K562 (cell line): ENCODE data around the gene NOP58. TPM values are rescaled to one million over a fixed set of nuclear protein-coding genes. Genes with fewer than 3 reads are reported as not detected.

Experiments used
- ATAC-seq: fragments of 200-7000 bp; cut with Tn5 transposase; 3 replicates; pipeline ENCODE4 v1.9.1; 2020; ENCODE audit warnings: moderate library complexity
- BruUV-seq: library from RNA; stranded (reverse); fragments of 400-500 nt; replicated peaks from 2 replicates; lab custom pipeline; 2021; lab: Mats Ljungman, UMichigan
- CTCF ChIA-PET: fragments of 300-600 bp; formaldehyde crosslinking; extraction: SDS; loops from one replicate; lab custom pipeline; 2021; ENCODE audit warnings: low intra/inter-chr PET ratio; lab: Yijun Ruan, JAX
- POLR2A ChIA-PET: fragments of 300-600, 350-650 bp; sonication (Branson Sonifier 250); formaldehyde crosslinking; extraction: SDS; loops from one replicate; lab custom pipeline; 2021; ENCODE audit warnings: antibody characterized with exemption, inconsistent platforms; lab: Yijun Ruan, JAX
- DNase-seq, 4 experiments: peaks; one replicate each; pipeline versions ENCODE4 v3.0.0 to v3.0.0-alpha.2; 2011 to 2018; ENCODE audit warnings: low spot score in 3 of 4, mixed read lengths in 3 of 4; ENCODE audit errors: extremely low read depth in 1 of 4
- FAIRE-seq: peaks from 2 replicates; lab custom pipeline; 2011; peaks lifted over from hg19 to GRCh38; lab: Jason Lieb, UNC
- H2AFZ ChIP-seq: 2 replicates; pipeline ENCODE4 v1.6.0; 2011; ENCODE audit warnings: low read depth, low read length, control low read depth, inconsistent platforms
- H3K27ac ChIP-seq: fragments of 200-600 bp; 3 replicates; pipeline ENCODE4 v1.8.0; 2011; ENCODE audit warnings: low read depth, mild to moderate bottlenecking, control low read depth, inconsistent platforms, low read length, moderate library complexity, mixed read lengths; ENCODE audit errors: extremely low read depth
- H3K27me3 ChIP-seq, 2 experiments: fragments of 300-600 bp in 1 of 2; 2 replicates in 1 of 2; 3 replicates in 1 of 2; pipeline versions ENCODE4 v1.6.0 to v1.8.0; 2011; ENCODE audit warnings: inconsistent platforms in 2 of 2, low read length in 2 of 2, mild to moderate bottlenecking in 1 of 2, mixed read lengths in 1 of 2, moderate library complexity in 1 of 2; ENCODE audit not compliant: control insufficient read depth in 2 of 2, insufficient read depth in 2 of 2
- H3K36me3 ChIP-seq: fragments of 300-600 bp; 3 replicates; pipeline ENCODE4 v1.8.0; 2011; ENCODE audit warnings: mild to moderate bottlenecking, low read length, inconsistent platforms; ENCODE audit not compliant: control insufficient read depth, insufficient read depth
- H3K4me1 ChIP-seq, 2 experiments: fragments of 200-600 bp in 1 of 2; replicated peaks in 1 of 2; 2 replicates in 1 of 2; 3 replicates in 1 of 2; pipeline versions ENCODE4 v1.5.1 to v1.8.0; 2011; ENCODE audit warnings: inconsistent platforms in 2 of 2, low read length in 2 of 2, mild to moderate bottlenecking in 1 of 2, mixed read lengths in 1 of 2, moderate library complexity in 1 of 2; ENCODE audit not compliant: control insufficient read depth in 2 of 2, insufficient read depth in 2 of 2
- H3K4me2 ChIP-seq: 2 replicates; pipeline ENCODE4 v1.6.1; 2011; ENCODE audit warnings: low read length, control low read depth, inconsistent platforms, mixed read lengths; ENCODE audit not compliant: insufficient read depth
- H3K4me3 ChIP-seq: fragments of 200-600 bp; sonication (generic), shearing (Covaris generic); 2 replicates; pipeline ENCODE4 v1.5.1; 2016; ENCODE audit warnings: control low read depth, inconsistent platforms
- H3K79me2 ChIP-seq: fragments of 200-600 bp; 3 replicates; pipeline ENCODE4 v1.8.0; 2011; ENCODE audit warnings: low read length, inconsistent platforms; ENCODE audit not compliant: control insufficient read depth, insufficient read depth
- H3K9ac ChIP-seq, 2 experiments: 2 replicates each; pipeline versions ENCODE4 v1.6.0 to v1.6.1; 2011; ENCODE audit warnings: low read depth in 2 of 2, low read length in 2 of 2, control low read depth in 1 of 2, inconsistent platforms in 1 of 2, mild to moderate bottlenecking in 1 of 2, mixed read lengths in 1 of 2; ENCODE audit not compliant: insufficient read depth in 1 of 2
- H3K9me1 ChIP-seq: one replicate; pipeline ENCODE4 v1.6.0; 2011; ENCODE audit warnings: inconsistent platforms, mild to moderate bottlenecking, low read length, moderate library complexity; ENCODE audit not compliant: control insufficient read depth, insufficient read depth
- H3K9me3 ChIP-seq: replicated peaks from 2 replicates; pipeline ENCODE4 v1.5.1; 2011; ENCODE audit warnings: low read depth, low read length, inconsistent platforms; ENCODE audit not compliant: control insufficient read depth, insufficient read depth
- H4K20me1 ChIP-seq: replicated peaks from 2 replicates; pipeline ENCODE4 v1.6.1; 2011; ENCODE audit warnings: low read length, inconsistent platforms, mixed read lengths; ENCODE audit not compliant: control insufficient read depth, insufficient read depth
- CBX8 ChIP-seq: fragments of 200-600 bp; sonication (generic); IDR thresholded peaks from 2 replicates; pipeline ENCODE4 v1.6.1; 2012; ENCODE audit warnings: borderline replicate concordance, mixed run types, low read depth, mild to moderate bottlenecking, moderate library complexity, mixed read lengths, low read length, control low read depth, inconsistent platforms; ENCODE audit not compliant: poor library complexity, severe bottlenecking; ENCODE audit errors: extremely low read depth
- FOXP1 ChIP-seq: sonication (generic); formaldehyde crosslinking; IDR thresholded peaks from 2 replicates; pipeline ENCODE4 v1.8.0; 2022; ENCODE audit warnings: mild to moderate bottlenecking, missing genetic modification reagents
- HDAC1 ChIP-seq, 2 experiments: fragments of 450-650 bp; IDR thresholded peaks; 2 replicates each; pipeline ENCODE4 v1.6.1; 2016 to 2017; ENCODE audit warnings: inconsistent platforms in 1 of 2, mild to moderate bottlenecking in 1 of 2, moderate library complexity in 1 of 2
- NEUROD1 ChIP-seq: fragments of 150-350 bp; IDR thresholded peaks from 2 replicates; pipeline ENCODE4 v1.6.1; 2014; ENCODE audit warnings: borderline replicate concordance, low read length, low read depth; ENCODE audit not compliant: partially characterized antibody
- POLR2A ChIP-seq: fragments of 450-650 bp; conservative IDR thresholded peaks from 2 replicates; pipeline ENCODE4 v1.6.1; 2016
- POLR2H ChIP-seq: IDR thresholded peaks from 2 replicates; pipeline ENCODE4 v1.6.1; 2016; ENCODE audit warnings: missing genetic modification characterization, low read depth, mild to moderate bottlenecking, control low read depth, missing compliant biosample characterization, moderate library complexity
- RAD21 ChIP-seq, 2 experiments: fragments of 250-450 bp in 1 of 2; fragments of 450-650 bp in 1 of 2; sonication (Bioruptor Pico) in 1 of 2; formaldehyde crosslinking in 1 of 2; IDR thresholded peaks in 1 of 2; conservative IDR thresholded peaks in 1 of 2; 2 replicates each; pipeline versions ENCODE4 v1.4.0 to v1.8.0; 2020 to 2022; ENCODE audit warnings: mild to moderate bottlenecking in 2 of 2, moderate library complexity in 1 of 2
- STAG1 ChIP-seq: sonication (generic); formaldehyde crosslinking; IDR thresholded peaks from 2 replicates; pipeline ENCODE4 v1.5.0; 2020; ENCODE audit warnings: missing genetic modification reagents, borderline replicate concordance
- TOE1 ChIP-seq, 2 experiments: fragments of 450-650 bp in 1 of 2; sonication (generic) in 1 of 2; formaldehyde crosslinking in 1 of 2; IDR thresholded peaks; 2 replicates each; pipeline versions ENCODE4 v1.7.1 to v1.8.0; 2016 to 2022; ENCODE audit warnings: borderline replicate concordance in 2 of 2, mild to moderate bottlenecking in 2 of 2, antibody characterized with exemption in 1 of 2, inconsistent platforms in 1 of 2, low read depth in 1 of 2, missing genetic modification reagents in 1 of 2, moderate library complexity in 1 of 2
- ZNF408 ChIP-seq: fragments of 250-450 bp; sonication (Bioruptor Pico); IDR thresholded peaks from 2 replicates; pipeline ENCODE4 v1.4.0; 2020; ENCODE audit warnings: low read depth, mild to moderate bottlenecking, moderate library complexity
- WGBS: fragments of 100-300 bp; shearing (Covaris generic); methylation state at CpG from one replicate; pipeline ENCODE4 v1.1.6; 2016; ENCODE audit warnings: low coverage, mixed read lengths; ENCODE audit not compliant: insufficient coverage; ENCODE audit errors: missing lambda C conversion rate; 5-methylcytosine and 5-hydroxymethylcytosine counted together
- in situ Hi-C: fragments of 300-500 bp; cut with MboI; formaldehyde crosslinking; loops from 4 replicates; pipeline ENCODE4 v1.15.0; 2018; ENCODE audit warnings: inconsistent platforms, mixed read lengths
- intact Hi-C: fragments of 100-400 bp; cut with micrococcal nuclease; formaldehyde crosslinking; loops from 2 replicates; pipeline ENCODE4 v1.14.2; 2022
- polyA plus RNA-seq, 8 experiments: library from polyadenylated mRNA; depleted of rRNA in 4 of 8; stranded (reverse) in 5 of 8; unstranded in 3 of 8; fragments of >200 nt; fragmentation: Nextera tagmentation in 2 of 8; fragmentation: Illumina TruSeq in 1 of 8; extraction: Ambion mirVana in 2 of 8; extraction: Trizol in 1 of 8; gene quantifications; 2 replicates each; pipeline versions ENCODE4 v1.2.1 to v1.2.3, GENCODE V29; 2011 to 2014; ENCODE audit warnings: inconsistent platforms in 1 of 8, missing spikeins in 1 of 8
- total RNA-seq, 7 experiments: library from RNA; depleted of rRNA in 6 of 7; stranded (reverse); fragments of >200 nt in 6 of 7; fragmentation: Illumina TruSeq in 2 of 7; extraction: Trizol in 2 of 7; gene quantifications; 2 replicates each; pipeline versions ENCODE4 v1.2.1 to v1.2.3, GENCODE V29; 2011 to 2021; ENCODE audit warnings: low replicate concordance in 1 of 7

NOP58 gene
- total and polyA plus RNA-seq, 9 of the 15 experiments (the other 6 are each of a cell fraction or from before 2014, with no cell fraction given) = 132 to 332 (median 208) TPM

DNA sequence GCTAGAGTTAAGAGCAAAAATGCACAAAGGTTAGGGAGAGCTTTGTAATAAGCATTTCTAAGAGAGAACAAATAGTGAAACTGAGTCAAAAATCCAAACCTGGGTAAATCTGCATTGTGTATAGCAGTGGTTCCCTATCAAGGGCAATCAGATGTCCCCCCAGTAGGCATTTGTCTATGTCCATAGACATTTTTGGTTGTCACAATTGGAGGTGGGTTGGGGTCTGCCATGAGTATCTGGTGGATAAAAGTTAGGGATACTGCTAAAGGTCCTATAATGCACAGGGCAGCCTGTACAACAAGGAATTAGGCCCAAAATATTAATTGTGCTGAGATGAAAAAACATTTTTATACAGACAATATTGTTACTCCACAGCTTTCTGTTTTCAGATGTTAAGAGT lies 21.0 kb downstream of the NOP58 start:
- no peak for FAIRE-seq
- ATAC-seq = no peak
- peak; percentile 30; the same call in 1 of the 2 replicates for TF ChIP-seq POLR2A
- no peak for TF ChIP-seq POLR2H (tag)
- ChIA-PET CTCF (no interaction called here), POLR2A (interaction anchor here (0.5 to 1.4 kb wide), 3 partner anchors 8 to 40 kb away, joined by 3 to 4 read pairs (median 4); no protein-coding TSS in a partner anchor)
- H3K27ac ChIP-seq = no peak overlapping the region
- no peaks in the 10 kb centered on the region for H3K4me1 ChIP-seq
- H3K9me1 ChIP-seq = no peaks in the 10 kb centered on the region
- no peak overlapping the region for H3K4me2 ChIP-seq
- H3K9ac ChIP-seq = no peak overlapping the region
- no peaks in the 10 kb centered on the region for H4K20me1 ChIP-seq
- no peaks in the 10 kb centered on the region for H3K9me3 ChIP-seq
- no peaks in the 10 kb centered on the region for H3K27me3 ChIP-seq
- no peak overlapping the region for H3K4me3 ChIP-seq
- no peak overlapping the region for H2AFZ ChIP-seq
- no peak for DNase-seq
- intact Hi-C loops (no loop called here), in situ Hi-C loops (no loop called here)
- TSS peak; percentile 18 for BruUV-seq
- H3K36me3 ChIP-seq = peaks cover 93% of the 10 kb centered on the region
- H3K79me2 ChIP-seq = peaks cover 41% of the 10 kb centered on the region

DNA sequence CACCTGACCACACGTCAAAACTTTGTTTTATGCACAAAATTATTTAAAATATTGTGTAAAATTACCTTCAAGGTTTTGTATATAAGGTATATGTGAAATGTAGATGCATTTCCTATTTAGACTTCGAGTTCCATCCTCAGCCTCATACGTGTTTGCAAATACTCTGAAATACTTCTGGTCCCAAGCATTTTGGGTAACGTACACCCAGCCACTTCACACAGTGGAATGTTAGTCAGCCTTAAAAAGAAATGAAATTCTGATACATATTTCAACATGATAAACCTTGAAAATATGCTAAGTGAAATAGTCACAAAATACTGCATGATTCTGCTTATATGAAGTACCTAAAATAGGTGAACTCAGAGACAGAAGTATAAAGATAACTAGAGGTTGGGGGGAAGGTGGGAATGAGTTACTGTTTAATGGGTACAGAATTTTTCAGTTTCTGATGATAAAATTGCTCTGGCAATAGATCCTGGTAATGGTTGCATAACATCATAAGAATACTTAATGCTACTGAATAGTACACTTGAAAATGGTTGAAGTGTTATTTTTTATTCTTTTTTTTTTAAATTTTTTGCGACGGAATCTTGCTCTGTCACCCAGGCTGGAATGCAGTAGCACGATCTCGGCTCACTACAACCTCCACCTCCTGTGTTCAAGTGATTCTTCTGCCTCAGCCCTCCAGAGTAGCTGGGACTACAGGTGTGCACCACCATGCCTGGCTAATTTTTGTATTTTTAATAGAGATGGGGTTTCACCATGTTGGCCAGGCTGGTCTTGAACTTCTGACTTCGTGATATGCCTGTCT lies 24.0 kb downstream of the NOP58 start:
- Histone ChIP-seq H3K9ac (no peak overlapping the region), H3K4me3 (no peak overlapping the region), H3K36me3 (peaks cover 94% of the 10 kb centered on the region), H3K79me2 (peaks cover 23% of the 10 kb centered on the region; the same call in 2 of the 3 replicates), H3K9me1 (no peaks in the 10 kb centered on the region), H3K4me2 (no peak overlapping the region), H4K20me1 (no peaks in the 10 kb centered on the region), H3K27me3 (no peaks in the 10 kb centered on the region), H3K9me3 (no peaks in the 10 kb centered on the region), H3K4me1 (no peaks in the 10 kb centered on the region), H3K27ac (no peak overlapping the region), H2AFZ (no peak overlapping the region)
- FAIRE-seq (no peak), ATAC-seq (no peak), DNase-seq (no peak)
- 88% methylated on average over 8 of the region's 9 CpGs for WGBS
- CTCF ChIA-PET = no interaction called here
- POLR2A ChIA-PET = interaction anchor here (1.4 kb wide), 1 partner anchor 18 kb away, joined by 7 read pairs; no protein-coding TSS in a partner anchor
- in situ Hi-C loops (no loop called here), intact Hi-C loops (no loop called here)
- BruUV-seq = no TSS peak
- no peak for TF ChIP-seq ZNF408 (CRISPR knock-in tag)
- no peak for TF ChIP-seq FOXP1 (CRISPR knock-in tag)
- TF ChIP-seq NEUROD1 = no peak
- no peak for TF ChIP-seq HDAC1 (IDR thresholded peaks at IDR 0.05)
- TF ChIP-seq TOE1 (IDR thresholded peaks at IDR 0.05; ENCODE audit: borderline replicate concordance) = no peak
- TF ChIP-seq TOE1 (CRISPR knock-in tag; IDR thresholded peaks at IDR 0.05; ENCODE audit: borderline replicate concordance, low read depth) = no peak
- TF ChIP-seq STAG1 (CRISPR knock-in tag) = no peak
- no peak for TF ChIP-seq CBX8
- no peak for TF ChIP-seq RAD21 (CRISPR knock-in tag; conservative IDR thresholded peaks at IDR 0.05 in 1 of 2, IDR thresholded peaks at IDR 0.05 in 1 of 2)
